Brain pericyte (primary cell): ENCODE measurements around the gene IDH3A.

Experiments used
- DNase-seq: peaks from one replicate; pipeline ENCODE4 v3.0.0-alpha.2; 2012; ENCODE audit warnings: low read depth, low spot score

Gene IDH3A

GRCh38 chr15:78201281-78202190 lies 52.4 kb downstream of the IDH3A start:
- no peak for DNase-seq

- DNase-seq = no peak
These were observed 54.4 kb downstream of the IDH3A start for GRCh38 chr15:78203346-78204225.

GRCh38 chr15:78204351-78205309 lies 55.5 kb downstream of the IDH3A start:
- no peak for DNase-seq

- DNase-seq = no peak
These were observed 56.2 kb downstream of the IDH3A start for GRCh38 chr15:78205337-78205736.

GRCh38 chr15:78205856-78206255 lies 56.7 kb downstream of the IDH3A start:
- no peak for DNase-seq

GRCh38 chr15:78206326-78207109 lies 57.4 kb downstream of the IDH3A start:
- no peak for DNase-seq

- DNase-seq = no peak
These were observed 57.9 kb downstream of the IDH3A start for GRCh38 chr15:78207110-78207458.

- DNase-seq = no peak
These were observed 58.6 kb downstream of the IDH3A start for GRCh38 chr15:78207641-78208340.

- no peak for DNase-seq
These were observed 59.2 kb downstream of the IDH3A start for GRCh38 chr15:78208341-78208844.

- no peak for DNase-seq
These were observed 59.9 kb downstream of the IDH3A start for GRCh38 chr15:78208887-78209645.

GRCh38 chr15:78209646-78210348 lies 60.6 kb downstream of the IDH3A start:
- DNase-seq = no peak

GRCh38 chr15:78210349-78210717 lies 61.2 kb downstream of the IDH3A start:
- DNase-seq = no peak

- DNase-seq = no peak
These were observed 62.2 kb downstream of the IDH3A start for GRCh38 chr15:78211189-78211921.

GRCh38 chr15:78212008-78212407 lies 62.8 kb downstream of the IDH3A start:
- no peak for DNase-seq

- peak; percentile 81 for DNase-seq
These were observed 63.6 kb downstream of the IDH3A start for GRCh38 chr15:78212546-78213424.

GRCh38 chr15:78213425-78213750 lies 64.2 kb downstream of the IDH3A start:
- no peak for DNase-seq

GRCh38 chr15:78213956-78214355 lies 64.8 kb downstream of the IDH3A start:
- DNase-seq = no peak
